Effector CD4-positive, alpha-beta T cell (primary cell): ENCODE results near the gene ADCY6.
A peak's percentile ranks its signal among the peaks of the same experiment; 100 is the strongest.
"Not testable (repeated sequence)": the region's sequence is repeated elsewhere in the genome, so short reads cannot be mapped to it uniquely, and the experiment has no call there.

Experiments
- DNase-seq: peaks from one replicate; pipeline ENCODE4 v3.0.0-alpha.2; 2020

The ADCY6 gene

GRCh38 chr12:48750215-48750614, 38.7 kb downstream of the ADCY6 start:
- DNase-seq, result no peak

- no peak for DNase-seq
Observed at GRCh38 chr12:48744251-48745008, 44.5 kb downstream of the ADCY6 start.

- DNase-seq, result no peak
Observed at GRCh38 chr12:48739618-48740269, 49.1 kb downstream of the ADCY6 start.

- DNase-seq, result no peak
Observed at GRCh38 chr12:48736456-48736855, 52.4 kb downstream of the ADCY6 start.

- no peak for DNase-seq
Observed at GRCh38 chr12:48728807-48729206, 60.1 kb downstream of the ADCY6 start.

GRCh38 chr12:48720737-48721136, 68.2 kb downstream of the ADCY6 start:
- DNase-seq, result not testable (repeated sequence)

- DNase-seq, result not testable (repeated sequence)
Observed at GRCh38 chr12:48720171-48720570, 68.7 kb downstream of the ADCY6 start.

- not testable (repeated sequence) for DNase-seq
Observed at GRCh38 chr12:48719002-48719401, 69.9 kb downstream of the ADCY6 start.

GRCh38 chr12:48717252-48717695, 71.6 kb downstream of the ADCY6 start:
- DNase-seq, result no peak

GRCh38 chr12:48716493-48717251, 72.2 kb downstream of the ADCY6 start, which contains the start of gene CCNT1:
Gene CCNT1, minus strand, starts transcription at chr12:48716707. Its CDS starts 32 bp downstream, at chr12:48716675.
- DNase-seq, result peak; percentile 99
